GM12873 (cell line): Measurements from ENCODE around the gene MRPL22.
A peak's percentile ranks its signal among the peaks of the same experiment; 100 is the strongest.

Experiments used
- CTCF ChIP-seq: IDR thresholded peaks from 2 replicates; pipeline ENCODE4 v1.5.1; 2012; ENCODE audit warnings: low read depth, mild to moderate bottlenecking, moderate library complexity, low read length, control low read depth; ENCODE audit not compliant: insufficient read depth; ENCODE audit errors: missing control alignments

Gene MRPL22

GRCh38 chr5:154945695-154946301, 4.9 kb downstream of the MRPL22 start:
- peak; percentile 50 for TF ChIP-seq CTCF

- no peak for TF ChIP-seq CTCF
Observed at GRCh38 chr5:154947778-154948177, 6.9 kb downstream of the MRPL22 start.

GRCh38 chr5:154948313-154948712, 7.4 kb downstream of the MRPL22 start:
- no peak for TF ChIP-seq CTCF

- no peak for TF ChIP-seq CTCF
Observed at GRCh38 chr5:154949781-154950180, 8.9 kb downstream of the MRPL22 start.

GRCh38 chr5:154956712-154957111, 15.8 kb downstream of the MRPL22 start:
- no peak for TF ChIP-seq CTCF

- no peak for TF ChIP-seq CTCF
Observed at GRCh38 chr5:154962494-154962893, 21.6 kb downstream of the MRPL22 start.

GRCh38 chr5:154966081-154966841, 25.4 kb downstream of the MRPL22 start:
- no peak for TF ChIP-seq CTCF
